Skin epidermis (tissue), 12 donors: ENCODE data around the gene CPA1.
A peak's percentile ranks its signal among the peaks of the same experiment; 100 is the strongest.

Experiments
- H3K27ac ChIP-seq, 21 experiments: fragments of 200-600 bp; sonication (generic) in 11 of 21; one replicate each; pipeline ENCODE4 v1.5.0; 2020; ENCODE audit warnings: mild to moderate bottlenecking in 3 of 21, inconsistent platforms in 2 of 21, moderate library complexity in 2 of 21
- H3K4me3 ChIP-seq, 7 experiments: fragments of 200-600 bp; sonication (generic) in 2 of 7; one replicate each; pipeline ENCODE4 v1.5.0; 2020; ENCODE audit warnings: inconsistent platforms in 2 of 7, mild to moderate bottlenecking in 2 of 7, moderate library complexity in 1 of 7

CPA1 gene

DNA sequence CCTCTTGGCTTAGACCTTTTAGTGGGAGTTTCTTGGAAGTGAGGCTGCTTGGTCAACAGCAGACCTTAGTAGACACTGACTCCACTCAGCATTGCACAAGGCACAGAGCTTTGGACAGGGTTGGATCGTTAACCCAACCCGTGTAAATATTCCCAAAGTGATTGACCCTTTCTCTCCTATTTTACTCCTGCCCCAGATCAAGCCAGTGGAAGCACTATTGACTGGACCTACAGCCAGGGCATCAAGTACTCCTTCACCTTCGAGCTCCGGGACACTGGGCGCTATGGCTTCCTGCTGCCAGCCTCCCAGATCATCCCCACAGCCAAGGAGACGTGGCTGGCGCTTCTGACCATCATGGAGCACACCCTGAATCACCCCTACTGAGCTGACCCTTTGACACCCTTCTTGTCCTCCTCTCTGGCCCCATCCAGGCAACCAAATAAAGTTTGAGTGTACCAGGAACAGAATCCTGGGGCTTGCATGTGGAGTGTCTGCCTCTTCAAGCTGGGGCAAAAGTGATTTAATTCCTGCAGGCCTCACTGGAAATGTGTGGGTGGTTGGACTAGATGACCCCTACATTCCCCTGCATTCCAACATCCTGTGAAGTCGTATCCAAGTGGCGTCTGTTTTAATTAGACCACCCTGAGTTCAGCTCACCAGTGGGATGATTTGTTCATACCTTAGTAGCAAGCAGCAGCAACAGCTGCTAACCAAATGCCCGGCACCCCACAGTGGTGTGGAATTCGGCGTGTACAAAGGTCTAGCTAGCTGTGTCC is 7.5 kb downstream of the CPA1 start:
- Histone ChIP-seq H3K27ac (no peak overlapping the region), H3K4me3 (no peak overlapping the region)

DNA sequence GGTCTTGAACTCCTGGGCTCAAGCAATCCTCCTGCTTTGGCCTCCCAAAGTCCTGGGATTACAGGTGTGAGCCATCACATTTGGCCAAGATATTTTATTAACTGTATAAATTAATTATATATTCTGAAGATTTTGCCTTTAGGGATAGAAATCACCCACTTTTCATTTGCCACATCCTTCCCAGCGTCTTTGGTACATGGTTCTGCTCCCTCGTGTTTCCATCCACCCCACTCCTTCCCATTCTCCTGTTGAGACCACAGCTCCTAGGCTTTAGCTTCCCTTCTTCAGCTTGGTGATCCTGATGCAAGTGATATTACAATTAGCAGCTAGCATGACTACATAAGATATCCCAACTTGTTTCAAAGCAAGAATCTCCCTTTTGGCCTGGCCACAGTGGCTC is 8.4 kb downstream of the CPA1 start:
- Histone ChIP-seq H3K4me3 (no peak overlapping the region), H3K27ac (no peak overlapping the region)

DNA sequence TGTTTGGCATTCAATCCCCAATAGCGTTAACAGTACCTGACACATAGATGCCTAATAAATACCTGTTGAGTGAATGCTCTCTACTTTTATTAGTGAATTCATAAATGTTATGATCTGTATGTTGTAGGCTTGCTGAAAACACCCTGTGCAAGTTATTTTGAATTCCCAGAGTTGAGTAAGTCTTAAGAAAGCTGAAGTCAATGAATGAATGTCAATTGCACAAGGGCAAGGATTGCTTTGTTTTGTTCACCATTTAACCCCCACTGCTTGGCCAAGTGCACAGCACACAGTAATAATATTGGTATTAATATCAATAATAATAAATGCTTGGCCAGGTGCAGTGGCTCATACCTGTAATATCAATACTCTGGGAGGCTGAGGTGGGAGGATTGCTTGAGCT is 10.2 kb downstream of the CPA1 start:
- Histone ChIP-seq H3K27ac (no peak overlapping the region), H3K4me3 (no peak overlapping the region)

DNA sequence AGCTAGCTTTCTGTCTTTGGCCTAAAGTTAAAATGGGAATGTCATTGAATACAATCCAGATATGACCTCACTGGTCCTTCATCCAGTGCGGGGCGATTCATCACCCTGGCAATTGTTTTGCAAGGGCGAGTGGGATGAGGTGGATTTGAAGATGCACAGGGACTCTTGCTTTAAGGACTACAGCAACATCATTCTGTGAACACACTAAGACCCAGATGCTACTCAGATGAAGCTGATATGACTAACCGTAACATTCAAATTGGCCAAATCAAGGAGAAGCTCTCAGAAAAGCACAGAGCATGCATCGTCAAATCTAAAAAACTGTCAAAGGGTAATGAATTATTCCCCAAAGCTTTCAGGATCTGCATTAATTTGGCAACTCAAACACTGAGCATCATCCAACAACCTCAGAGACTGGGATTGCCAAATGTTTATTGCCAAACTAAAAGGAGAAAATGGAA is 12.8 kb downstream of the CPA1 start:
- no peak overlapping the region for H3K4me3 ChIP-seq
- peak overlapping the region in 1 of 21 experiments; percentile 24 for H3K27ac ChIP-seq

DNA sequence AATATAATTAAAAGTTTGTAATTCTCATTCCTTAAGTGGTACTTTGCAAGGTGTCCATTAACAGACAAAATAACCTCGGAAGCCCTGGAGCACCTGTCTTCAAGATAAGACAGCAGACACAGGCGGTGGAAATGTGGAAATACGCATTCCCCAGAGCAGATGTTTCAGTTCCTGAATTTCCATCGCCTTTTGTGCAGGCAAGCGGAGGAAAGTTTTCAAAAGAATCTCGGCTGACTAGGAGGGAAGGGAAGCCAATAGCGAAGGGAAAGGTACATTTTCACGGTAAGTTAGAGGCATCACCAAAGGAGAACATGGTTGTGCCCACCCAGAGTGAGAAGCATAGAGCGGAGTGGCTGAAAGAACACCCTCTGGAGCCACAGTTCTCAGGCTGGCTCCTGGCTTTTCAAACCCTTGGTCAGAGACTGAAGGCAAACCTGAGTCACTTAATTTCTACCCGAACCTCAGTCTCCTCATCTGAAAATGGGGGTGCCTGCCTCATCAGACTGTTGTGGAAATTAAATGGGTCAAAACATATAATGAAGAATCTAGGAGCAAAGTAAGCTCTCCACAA is 13.6 kb downstream of the CPA1 start:
- Histone ChIP-seq H3K27ac (peak overlapping the region in 2 of 21 experiments; percentile 24 to 38), H3K4me3 (no peak overlapping the region)

DNA sequence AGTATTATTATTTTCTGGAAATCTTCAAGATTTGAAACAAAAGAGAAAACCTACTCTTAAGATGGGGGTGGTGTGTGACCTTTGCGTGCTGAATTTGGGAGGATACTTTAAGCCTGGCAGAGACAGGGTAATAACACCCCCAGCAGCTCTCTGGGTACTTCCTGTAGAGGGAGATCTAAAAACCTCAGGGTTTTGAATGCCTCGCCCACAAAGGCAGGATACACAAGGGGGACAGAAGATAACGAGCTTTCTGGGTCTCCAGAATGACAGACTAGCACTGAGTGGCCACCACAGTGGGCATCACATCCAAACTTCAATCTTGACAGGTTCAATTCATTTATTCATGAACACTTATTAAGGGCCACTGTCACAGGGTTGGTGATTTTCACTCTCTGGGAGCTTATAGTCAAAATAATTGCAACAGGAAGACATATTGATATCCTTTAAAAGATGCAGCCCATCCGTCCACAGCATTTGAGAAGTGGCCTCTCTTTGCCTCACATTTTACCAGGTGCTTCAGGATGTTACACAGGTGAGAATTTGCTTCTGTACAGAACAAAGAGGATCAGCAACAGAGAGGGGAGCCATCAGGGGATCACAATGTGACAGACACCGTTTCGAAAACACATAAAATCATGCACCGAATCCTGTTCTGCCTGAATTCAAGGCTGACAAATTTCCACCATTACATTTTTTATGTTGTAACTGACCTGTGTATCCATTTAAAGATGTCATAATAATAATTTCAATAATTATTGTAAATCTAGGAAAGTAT is 14.3 kb downstream of the CPA1 start:
- Histone ChIP-seq H3K27ac (peak overlapping the region in 2 of 21 experiments; percentile 38 to 44), H3K4me3 (no peak overlapping the region)

DNA sequence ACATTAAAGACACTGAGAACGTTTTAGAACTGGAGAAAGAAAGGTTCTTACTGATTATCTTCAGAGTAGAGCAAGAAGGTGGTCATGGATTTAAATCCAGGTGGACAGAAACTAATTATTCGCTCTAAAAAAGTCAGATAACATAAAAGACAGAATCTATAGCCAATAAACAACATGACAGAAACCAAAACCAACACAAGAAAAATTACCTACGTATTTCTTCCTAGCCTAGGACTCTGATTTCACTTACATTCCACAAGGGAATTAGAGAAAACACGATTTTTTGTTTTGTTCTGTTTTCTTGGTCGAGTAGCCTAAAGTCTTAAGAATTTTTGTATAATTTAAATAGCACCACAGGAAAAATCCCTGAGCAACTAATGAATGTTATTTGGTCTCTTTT is 15.1 kb downstream of the CPA1 start:
- Histone ChIP-seq H3K4me3 (no peak overlapping the region), H3K27ac (no peak overlapping the region)

DNA sequence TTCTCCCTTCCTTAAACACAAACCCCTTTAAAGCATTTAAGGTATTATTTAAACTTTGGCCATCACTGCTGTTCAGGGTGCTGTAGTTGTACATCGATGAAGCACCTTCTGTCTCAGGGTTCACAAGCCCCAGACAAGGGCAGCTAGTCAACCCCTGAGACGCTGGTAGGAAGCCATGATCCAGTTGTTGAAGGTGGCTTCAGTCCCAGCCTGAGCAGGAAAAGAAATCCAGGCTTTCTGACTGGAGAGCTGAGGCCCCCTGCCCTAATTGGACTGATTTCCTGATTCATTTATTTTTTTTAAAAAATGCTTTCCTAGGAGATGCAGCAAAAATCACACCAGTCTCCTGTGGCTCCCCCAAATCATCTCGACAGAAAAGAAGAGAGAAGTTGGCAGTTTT is 15.8 kb downstream of the CPA1 start:
- Histone ChIP-seq H3K27ac (no peak overlapping the region), H3K4me3 (no peak overlapping the region)

DNA sequence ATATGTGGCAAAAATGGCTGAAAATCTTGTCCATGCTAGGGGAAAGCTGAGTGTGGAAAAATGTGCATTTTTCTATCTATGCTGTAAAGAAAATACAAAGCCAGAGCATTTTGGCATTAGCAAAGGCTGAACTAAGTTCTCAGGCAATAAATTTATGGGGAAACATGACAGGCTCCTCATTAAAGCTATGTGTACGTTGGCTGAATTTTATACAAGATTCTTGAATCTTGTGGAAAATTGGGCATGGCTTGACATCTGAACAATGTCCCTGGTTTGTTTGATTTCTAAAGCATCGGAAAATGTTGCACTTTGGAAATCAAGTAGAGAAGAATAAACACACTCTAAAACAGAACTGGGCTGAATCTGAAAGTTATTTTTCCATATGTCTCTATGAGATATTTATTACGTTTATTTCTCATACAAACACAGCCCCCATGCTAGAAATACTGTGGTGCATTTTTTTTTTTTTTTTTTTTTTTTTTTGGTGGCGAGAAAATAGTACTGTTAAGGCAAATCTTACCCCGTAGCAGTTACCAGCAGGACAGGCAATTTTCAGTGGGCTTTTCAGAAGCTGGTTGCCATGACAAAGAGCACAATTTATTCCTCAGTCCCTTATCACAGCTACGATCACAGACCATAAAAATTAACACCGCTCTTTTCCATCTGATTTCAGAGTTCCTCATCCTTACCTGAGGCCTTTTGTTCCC is 16.9 kb downstream of the CPA1 start:
- H3K4me3 ChIP-seq = no peak overlapping the region

DNA sequence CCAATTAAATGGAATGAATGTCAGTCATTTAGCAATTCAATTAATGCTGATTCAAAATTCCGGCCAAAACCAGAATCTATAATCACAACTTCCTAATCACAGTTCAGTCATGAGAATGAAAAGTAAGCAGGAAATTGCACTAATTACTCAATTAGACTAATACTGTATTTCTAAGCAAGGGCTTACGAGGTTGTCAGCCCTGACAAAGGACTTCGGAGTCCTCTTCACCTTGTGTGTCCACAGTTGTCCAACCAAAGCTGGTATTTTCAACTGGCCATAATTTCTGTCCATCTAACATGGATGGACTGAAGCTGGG is 17.4 kb downstream of the CPA1 start:
- no peak overlapping the region for H3K27ac ChIP-seq

More for the DNA sequence above, 16.9 kb downstream of the CPA1 start:
- H3K27ac ChIP-seq = no peak overlapping the region

DNA sequence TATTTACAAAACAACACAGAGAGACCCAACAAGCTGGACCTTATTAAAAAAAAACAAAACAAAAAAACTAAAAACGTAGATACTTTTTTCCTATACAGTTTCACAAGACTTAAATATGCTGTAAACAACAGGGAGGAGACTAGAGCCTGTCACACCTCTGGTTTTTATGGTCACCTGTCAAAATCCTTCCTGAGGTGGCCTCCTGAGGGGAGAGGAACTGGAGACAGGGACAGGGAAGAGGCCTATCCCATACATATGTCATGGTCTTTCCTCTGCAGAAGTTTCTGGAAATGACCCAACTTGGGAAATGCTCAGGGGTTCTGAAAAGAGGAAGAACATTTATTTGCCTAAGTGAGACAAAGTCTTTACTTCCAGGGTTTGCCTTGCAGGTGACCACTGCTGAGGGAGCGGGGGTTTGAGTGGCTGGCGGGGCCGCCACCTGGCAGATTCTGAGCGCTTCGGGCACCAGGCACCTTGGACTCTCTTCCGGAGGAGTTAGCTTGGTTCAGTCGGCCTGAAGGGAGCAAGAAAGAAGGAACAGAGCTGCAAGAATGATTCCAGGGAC is 18.3 kb downstream of the CPA1 start:
- Histone ChIP-seq H3K4me3 (no peak overlapping the region), H3K27ac (peak overlapping the region in 1 of 21 experiments; percentile 22)

More for the DNA sequence above, 17.4 kb downstream of the CPA1 start:
- no peak overlapping the region for H3K4me3 ChIP-seq

DNA sequence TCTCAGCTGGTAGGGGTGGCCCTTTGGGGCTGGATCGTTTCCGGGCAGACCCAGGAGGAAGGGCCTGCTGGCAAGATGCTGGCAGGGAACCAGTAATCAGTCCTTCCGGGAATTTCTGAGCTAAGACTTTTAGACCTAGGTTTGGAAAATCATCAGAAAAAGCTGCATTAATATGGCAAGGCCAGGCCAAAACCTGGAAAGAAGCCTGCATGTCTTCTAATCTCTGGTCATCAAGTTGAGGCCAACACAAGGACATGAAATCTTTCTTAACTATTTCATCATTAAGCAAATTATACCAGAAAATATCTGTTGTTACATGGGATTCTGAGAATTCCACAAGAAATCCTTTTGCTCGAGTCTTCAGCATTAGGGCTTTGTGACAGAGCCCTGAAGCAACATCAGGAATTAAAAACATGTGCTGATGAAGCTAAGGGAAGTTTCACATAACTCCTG is 19.9 kb downstream of the CPA1 start:
- peak overlapping the region in 13 of 21 experiments; percentile 1 to 69 (median 38) for H3K27ac ChIP-seq
- H3K4me3 ChIP-seq = no peak overlapping the region

DNA sequence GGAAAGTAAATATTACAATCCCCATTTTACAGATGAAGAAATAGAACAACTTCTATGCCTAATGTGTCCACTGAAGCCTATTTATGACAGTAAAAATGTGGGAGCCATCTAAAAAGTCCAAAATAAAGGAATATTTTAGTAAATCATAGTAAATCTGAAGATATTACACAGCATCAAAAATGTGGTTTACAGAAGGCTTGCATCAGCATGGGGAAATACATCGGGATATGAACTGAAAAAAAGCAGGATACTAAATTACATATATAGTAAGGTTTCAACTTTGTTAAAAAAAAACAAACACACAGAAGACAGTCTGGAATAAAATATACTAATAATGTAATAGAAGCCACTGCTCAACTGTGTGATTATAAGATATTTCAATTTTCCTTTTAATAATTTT is 20.8 kb downstream of the CPA1 start:
- H3K27ac ChIP-seq = peak overlapping the region in 3 of 21 experiments; percentile 61 to 67 (median 65)
- no peak overlapping the region for H3K4me3 ChIP-seq

DNA sequence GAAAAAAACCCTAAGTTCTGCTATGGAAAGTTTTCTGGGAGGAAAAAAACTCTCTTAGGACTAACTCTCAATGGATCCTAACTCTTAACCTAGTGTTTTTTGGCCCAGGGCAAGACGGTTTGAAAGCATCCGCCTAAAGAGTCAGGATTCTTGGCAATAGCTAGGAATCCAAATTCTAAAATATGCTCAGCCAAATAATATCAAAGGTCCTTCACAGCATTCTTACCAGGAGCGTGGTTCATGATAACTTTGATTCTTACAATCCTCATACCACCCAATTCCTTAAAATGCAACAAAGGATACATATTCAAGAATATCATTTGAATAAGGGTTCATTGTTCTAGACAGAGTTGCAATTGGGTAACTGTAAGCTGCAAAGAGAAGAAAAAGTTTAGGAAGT is 21.3 kb downstream of the CPA1 start:
- no peak overlapping the region for H3K4me3 ChIP-seq
- no peak overlapping the region for H3K27ac ChIP-seq

DNA sequence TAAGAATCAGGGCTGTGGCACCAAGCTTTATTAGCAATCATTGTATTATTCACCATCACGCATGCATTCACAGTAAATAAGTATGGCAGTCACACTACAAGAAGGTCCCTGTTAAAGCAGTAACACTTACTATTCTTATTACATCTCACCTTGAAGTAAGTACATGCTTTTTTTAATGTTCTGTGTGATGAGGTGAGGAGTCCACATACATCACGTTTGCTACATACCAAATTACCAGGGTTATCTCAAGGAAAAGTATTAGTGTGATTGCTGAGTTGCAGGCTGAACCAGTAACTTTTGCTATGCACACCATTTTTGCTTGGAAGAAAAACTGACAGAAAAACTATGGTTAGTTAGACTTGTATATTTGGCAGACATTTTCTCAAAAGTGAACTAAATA is 24.7 kb downstream of the CPA1 start:
- Histone ChIP-seq H3K27ac (no peak overlapping the region), H3K4me3 (no peak overlapping the region)

DNA sequence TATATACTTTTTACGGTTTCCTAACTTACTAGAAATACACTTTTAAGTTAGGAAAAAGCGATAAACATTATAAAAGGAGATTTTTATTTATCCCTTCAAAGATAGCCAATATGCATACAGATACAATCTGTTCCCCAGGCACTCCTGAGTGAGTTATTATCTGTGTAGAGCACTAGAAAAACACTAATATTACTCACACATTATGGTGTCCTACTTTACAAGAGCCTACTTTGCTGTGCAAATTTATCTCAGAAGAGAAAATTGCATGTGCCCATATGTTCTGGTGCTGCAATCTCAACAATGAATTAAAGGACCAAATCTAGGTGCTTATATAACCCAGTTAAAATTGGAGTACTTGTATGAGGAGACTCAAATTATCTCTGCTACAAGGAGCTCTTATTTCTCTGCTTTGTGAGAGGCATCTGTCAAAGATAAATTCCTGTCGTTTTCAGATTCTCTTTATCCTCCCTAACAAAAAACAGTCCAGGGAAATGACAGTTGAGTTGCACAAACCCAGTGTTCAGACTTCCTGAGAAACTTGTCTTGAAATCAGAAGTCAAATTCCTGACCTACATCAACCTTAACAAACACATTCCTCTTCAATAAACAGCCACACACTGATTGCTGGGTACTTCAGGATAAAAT is 28.9 kb downstream of the CPA1 start:
- no peak overlapping the region for H3K27ac ChIP-seq
- H3K4me3 ChIP-seq = no peak overlapping the region

DNA sequence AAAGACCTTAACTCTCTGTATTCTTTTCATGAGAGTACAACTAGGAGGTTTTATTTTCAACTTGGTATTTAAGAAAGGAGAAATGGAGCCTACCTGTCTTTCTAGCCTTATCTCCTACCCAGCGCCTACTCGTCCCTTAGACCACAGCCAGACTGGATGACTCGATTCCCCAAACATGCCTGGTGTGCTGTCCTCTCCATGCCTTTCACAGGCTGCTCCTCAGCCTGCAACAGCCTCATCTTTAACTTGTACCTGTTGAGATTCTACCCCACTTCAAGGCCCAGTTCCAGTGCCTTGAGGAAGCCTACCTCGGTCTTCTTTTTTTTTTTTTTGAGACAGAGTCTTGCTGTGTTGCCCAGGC is 29.4 kb downstream of the CPA1 start:
- H3K4me3 ChIP-seq = no peak overlapping the region
- no peak overlapping the region for H3K27ac ChIP-seq

DNA sequence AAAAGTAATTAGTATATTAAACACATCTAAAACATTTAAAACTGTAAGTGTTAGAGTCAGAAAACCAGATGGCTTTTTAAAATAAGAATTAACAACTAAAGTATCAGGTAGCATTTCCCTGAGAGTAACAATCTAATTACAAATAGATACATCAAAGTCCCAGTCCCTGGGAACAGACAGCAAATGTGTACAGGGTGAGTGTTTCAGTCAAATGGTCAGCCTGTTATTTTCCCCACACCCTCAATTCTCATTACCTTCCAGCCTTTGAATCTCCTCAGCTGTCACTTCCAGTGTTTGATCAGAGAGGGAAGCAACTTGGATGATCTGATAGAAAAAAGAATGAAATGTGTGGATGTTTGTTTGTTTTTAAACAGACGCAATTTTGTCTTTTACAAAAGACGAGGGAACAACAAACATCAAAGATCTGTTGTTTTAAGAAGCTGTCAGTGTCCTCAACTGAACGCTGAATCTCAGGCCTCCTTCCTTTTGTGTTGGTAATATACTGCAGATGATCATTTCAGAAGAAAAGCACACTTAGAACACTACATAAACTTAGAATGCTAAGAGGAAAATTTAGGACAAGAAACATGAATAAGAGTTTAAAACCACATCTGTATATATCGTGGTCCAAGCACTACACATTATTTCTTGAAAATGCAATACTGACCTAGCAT is 30.7 kb downstream of the CPA1 start:
- H3K27ac ChIP-seq = no peak overlapping the region
- H3K4me3 ChIP-seq = no peak overlapping the region

DNA sequence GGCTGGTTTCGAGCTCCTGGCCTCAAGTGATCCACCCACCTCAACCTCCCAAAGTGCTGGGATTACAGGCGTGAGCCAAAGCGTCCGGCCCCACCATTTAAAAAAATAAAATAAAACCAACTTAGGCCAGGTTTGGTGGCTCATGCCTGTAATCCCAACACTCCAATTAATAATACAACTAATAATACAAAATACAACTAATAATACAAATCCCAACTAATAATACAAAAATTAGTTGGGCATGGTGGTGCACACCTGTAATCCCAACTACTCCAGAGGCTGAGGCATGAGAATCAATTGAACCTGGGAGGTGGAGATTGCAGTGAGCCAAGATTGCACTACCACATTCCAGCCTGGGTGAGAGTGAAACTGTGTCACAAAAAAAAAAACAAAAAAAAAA is 32.9 kb downstream of the CPA1 start:
- H3K27ac ChIP-seq = no peak overlapping the region
- no peak overlapping the region for H3K4me3 ChIP-seq
